HEK293 (cell line): ENCODE results near the gene TXN.

ENCODE experiments used
- CTCF ChIA-PET: fragments of 350-600 bp; formaldehyde crosslinking; extraction: SDS; loops from one replicate; lab custom pipeline; 2021; ENCODE audit warnings: antibody characterized with exemption; lab: Yijun Ruan, JAX
- POLR2A ChIA-PET: fragments of 300-600 bp; formaldehyde crosslinking; extraction: SDS; loops from one replicate; lab custom pipeline; 2020; ENCODE audit warnings: antibody characterized with exemption, inconsistent platforms; lab: Yijun Ruan, JAX
- H3K27ac ChIP-seq: fragments of 200-500 bp; sonication (Bioruptor generic); 2 replicates; pipeline ENCODE4 v1.5.1; 2014; ENCODE audit warnings: low read depth, low read length, control low read depth, inconsistent platforms; ENCODE audit errors: extremely low read depth
- H3K36me3 ChIP-seq, 2 experiments: fragments of 200-500 bp in 1 of 2; sonication (Bioruptor generic) in 1 of 2; 1 replicate in 1 of 2; 2 replicates in 1 of 2; pipeline ENCODE4 v1.5.1; 2014 to 2017; ENCODE audit warnings: inconsistent platforms in 2 of 2, low read length in 2 of 2; ENCODE audit not compliant: control insufficient read depth in 2 of 2, insufficient read depth in 1 of 2
- H3K4me1 ChIP-seq: fragments of 200-500 bp; sonication (Bioruptor generic); 2 replicates; pipeline ENCODE4 v1.5.1; 2014; ENCODE audit warnings: mild to moderate bottlenecking, low read length, inconsistent platforms; ENCODE audit not compliant: control insufficient read depth, insufficient read depth
- H3K4me3 ChIP-seq: 2 replicates; pipeline ENCODE4 v1.5.1; 2011; ENCODE audit warnings: low read depth, mild to moderate bottlenecking, control low read depth, low read length, moderate library complexity
- H3K9me3 ChIP-seq: fragments of 200-500 bp; sonication (Bioruptor generic); 2 replicates; pipeline ENCODE4 v1.5.1; 2014; ENCODE audit warnings: low read depth, low read length, inconsistent platforms; ENCODE audit not compliant: control insufficient read depth, insufficient read depth
- GLI2 ChIP-seq: fragments of 450-650 bp; formaldehyde crosslinking; IDR thresholded peaks from 2 replicates; pipeline ENCODE4; 2017; ENCODE audit warnings: missing biosample characterization, missing genetic modification characterization, low read depth, borderline replicate concordance
- KLF8 ChIP-seq: fragments of 450-650 bp; formaldehyde crosslinking; IDR thresholded peaks from 2 replicates; pipeline ENCODE4 v1.5.1; 2016; ENCODE audit warnings: missing biosample characterization, missing genetic modification characterization
- MEIS1 ChIP-seq: sonication (generic); formaldehyde crosslinking; IDR thresholded peaks from 2 replicates; pipeline ENCODE4 v1.8.1; 2022; ENCODE audit warnings: missing genetic modification reagents, mild to moderate bottlenecking, borderline replicate concordance
- SP2 ChIP-seq: fragments of 450-650 bp; formaldehyde crosslinking; IDR thresholded peaks from 2 replicates; pipeline ENCODE4 v1.5.1; 2016; ENCODE audit warnings: missing biosample characterization, missing genetic modification characterization
- TCF7L2 ChIP-seq: IDR thresholded peaks from 2 replicates; pipeline ENCODE4 v1.6.1; 2011; ENCODE audit warnings: low read depth, mild to moderate bottlenecking, inconsistent platforms, low read length, moderate library complexity, borderline replicate concordance
- ZFP3 ChIP-seq: fragments of 450-650 bp; formaldehyde crosslinking; IDR thresholded peaks from 2 replicates; pipeline ENCODE4 v1.5.1; 2016; ENCODE audit warnings: low read depth, missing biosample characterization, missing genetic modification characterization
- ZNF211 ChIP-seq: fragments of 450-650 bp; formaldehyde crosslinking; IDR thresholded peaks from 2 replicates; pipeline ENCODE4 v1.5.1; 2016; ENCODE audit warnings: low read depth, missing biosample characterization, missing genetic modification characterization
- ZNF292 ChIP-seq: fragments of 450-650 bp; formaldehyde crosslinking; IDR thresholded peaks from 2 replicates; pipeline ENCODE4 v1.5.1; 2016; ENCODE audit warnings: low read depth, missing biosample characterization, missing genetic modification characterization, borderline replicate concordance
- ZNF561 ChIP-seq: fragments of 450-650 bp; IDR thresholded peaks from 2 replicates; pipeline ENCODE4 v1.5.1; 2018; ENCODE audit warnings: missing biosample characterization, missing genetic modification characterization, borderline replicate concordance
- ZNF623 ChIP-seq: fragments of 450-650 bp; formaldehyde crosslinking; IDR thresholded peaks from 2 replicates; pipeline ENCODE4 v1.5.1; 2016; ENCODE audit warnings: missing biosample characterization, missing genetic modification characterization
- ZNF624 ChIP-seq: fragments of 450-650 bp; formaldehyde crosslinking; IDR thresholded peaks from 2 replicates; pipeline ENCODE4 v1.5.1; 2017; ENCODE audit warnings: missing biosample characterization, missing genetic modification characterization
- ZXDB ChIP-seq: fragments of 450-650 bp; formaldehyde crosslinking; IDR thresholded peaks from 2 replicates; pipeline ENCODE4 v1.5.1; 2016; ENCODE audit warnings: missing biosample characterization, missing genetic modification characterization
- TF ChIP-seq, protein P1 (sequence below): fragments of 450-650 bp; formaldehyde crosslinking; IDR thresholded peaks from 2 replicates; pipeline ENCODE4 v1.5.1; 2016; ENCODE audit warnings: missing biosample characterization, missing genetic modification characterization
- TF ChIP-seq, protein P2 (sequence below): fragments of 450-650 bp; formaldehyde crosslinking; conservative IDR thresholded peaks from 2 replicates; pipeline ENCODE4 v1.5.1; 2016; ENCODE audit warnings: low read depth, missing biosample characterization, missing genetic modification characterization
- TF ChIP-seq, protein P3 (sequence below): fragments of 450-650 bp; formaldehyde crosslinking; IDR thresholded peaks from 2 replicates; pipeline ENCODE4 v1.5.1; 2016; ENCODE audit warnings: missing biosample characterization, missing genetic modification characterization
- TF ChIP-seq, protein P4 (sequence below): fragments of 450-650 bp; formaldehyde crosslinking; IDR thresholded peaks from 2 replicates; pipeline ENCODE4 v1.5.1; 2016; ENCODE audit warnings: missing biosample characterization, missing genetic modification characterization
- TF ChIP-seq, protein P5 (sequence below): fragments of 450-650 bp; formaldehyde crosslinking; IDR thresholded peaks from 2 replicates; pipeline ENCODE4 v1.5.1; 2016; ENCODE audit warnings: missing biosample characterization, missing genetic modification characterization, borderline replicate concordance

The TXN gene

DNA sequence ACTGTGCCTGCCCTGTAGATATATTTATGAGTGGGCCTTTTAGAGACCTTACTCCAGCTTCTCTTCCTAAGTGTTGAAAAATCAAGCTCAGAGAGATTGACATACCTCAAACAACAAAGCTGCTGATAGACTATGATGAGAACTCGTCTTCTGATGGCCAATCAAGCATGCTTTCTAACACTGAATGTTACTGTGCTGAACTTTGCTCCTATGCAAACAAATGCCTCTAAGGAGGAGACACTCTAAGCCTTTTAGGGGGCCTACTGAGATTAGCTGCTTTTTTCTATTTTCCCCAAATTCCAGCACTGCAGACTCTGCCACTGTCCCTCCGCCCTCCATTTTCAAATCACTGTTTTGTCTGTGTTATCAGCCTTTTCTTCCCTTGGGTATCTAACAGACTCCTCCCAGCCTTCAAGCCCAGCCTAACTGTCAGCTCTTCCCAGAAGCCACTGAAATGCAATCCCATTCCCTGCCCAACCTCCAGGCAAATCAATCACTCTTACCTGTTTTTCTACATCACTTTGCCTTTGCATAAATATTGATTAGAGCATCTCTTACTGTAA lies 41.8 kb upstream of the TXN start (continued):
- TF ChIP-seq, protein P1, sequence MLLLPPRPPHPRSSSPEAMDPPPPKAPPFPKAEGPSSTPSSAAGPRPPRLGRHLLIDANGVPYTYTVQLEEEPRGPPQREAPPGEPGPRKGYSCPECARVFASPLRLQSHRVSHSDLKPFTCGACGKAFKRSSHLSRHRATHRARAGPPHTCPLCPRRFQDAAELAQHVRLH (tag by site-specific recombination) = no peak
- TF ChIP-seq ZNF561 (tag by site-specific recombination) = no peak
- TF ChIP-seq, protein P2, sequence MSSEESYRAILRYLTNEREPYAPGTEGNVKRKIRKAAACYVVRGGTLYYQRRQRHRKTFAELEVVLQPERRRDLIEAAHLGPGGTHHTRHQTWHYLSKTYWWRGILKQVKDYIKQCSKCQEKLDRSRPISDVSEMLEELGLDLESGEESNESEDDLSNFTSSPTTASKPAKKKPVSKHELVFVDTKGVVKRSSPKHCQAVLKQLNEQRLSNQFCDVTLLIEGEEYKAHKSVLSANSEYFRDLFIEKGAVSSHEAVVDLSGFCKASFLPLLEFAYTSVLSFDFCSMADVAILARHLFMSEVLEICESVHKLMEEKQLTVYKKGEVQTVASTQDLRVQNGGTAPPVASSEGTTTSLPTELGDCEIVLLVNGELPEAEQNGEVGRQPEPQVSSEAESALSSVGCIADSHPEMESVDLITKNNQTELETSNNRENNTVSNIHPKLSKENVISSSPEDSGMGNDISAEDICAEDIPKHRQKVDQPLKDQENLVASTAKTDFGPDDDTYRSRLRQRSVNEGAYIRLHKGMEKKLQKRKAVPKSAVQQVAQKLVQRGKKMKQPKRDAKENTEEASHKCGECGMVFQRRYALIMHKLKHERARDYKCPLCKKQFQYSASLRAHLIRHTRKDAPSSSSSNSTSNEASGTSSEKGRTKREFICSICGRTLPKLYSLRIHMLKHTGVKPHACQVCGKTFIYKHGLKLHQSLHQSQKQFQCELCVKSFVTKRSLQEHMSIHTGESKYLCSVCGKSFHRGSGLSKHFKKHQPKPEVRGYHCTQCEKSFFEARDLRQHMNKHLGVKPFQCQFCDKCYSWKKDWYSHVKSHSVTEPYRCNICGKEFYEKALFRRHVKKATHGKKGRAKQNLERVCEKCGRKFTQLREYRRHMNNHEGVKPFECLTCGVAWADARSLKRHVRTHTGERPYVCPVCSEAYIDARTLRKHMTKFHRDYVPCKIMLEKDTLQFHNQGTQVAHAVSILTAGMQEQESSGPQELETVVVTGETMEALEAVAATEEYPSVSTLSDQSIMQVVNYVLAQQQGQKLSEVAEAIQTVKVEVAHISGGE (tag by site-specific recombination) = no peak
- no peak for TF ChIP-seq KLF8 (tag by site-specific recombination)
- TF ChIP-seq GLI2 (tag by site-specific recombination) = no peak
- no peak for TF ChIP-seq ZNF292 (tag by site-specific recombination)
- TF ChIP-seq TCF7L2 = no peak
- TF ChIP-seq SP2 (tag by site-specific recombination) = no peak
- no peak for TF ChIP-seq MEIS1
- TF ChIP-seq ZNF623 = no peak
- TF ChIP-seq, protein P3, sequence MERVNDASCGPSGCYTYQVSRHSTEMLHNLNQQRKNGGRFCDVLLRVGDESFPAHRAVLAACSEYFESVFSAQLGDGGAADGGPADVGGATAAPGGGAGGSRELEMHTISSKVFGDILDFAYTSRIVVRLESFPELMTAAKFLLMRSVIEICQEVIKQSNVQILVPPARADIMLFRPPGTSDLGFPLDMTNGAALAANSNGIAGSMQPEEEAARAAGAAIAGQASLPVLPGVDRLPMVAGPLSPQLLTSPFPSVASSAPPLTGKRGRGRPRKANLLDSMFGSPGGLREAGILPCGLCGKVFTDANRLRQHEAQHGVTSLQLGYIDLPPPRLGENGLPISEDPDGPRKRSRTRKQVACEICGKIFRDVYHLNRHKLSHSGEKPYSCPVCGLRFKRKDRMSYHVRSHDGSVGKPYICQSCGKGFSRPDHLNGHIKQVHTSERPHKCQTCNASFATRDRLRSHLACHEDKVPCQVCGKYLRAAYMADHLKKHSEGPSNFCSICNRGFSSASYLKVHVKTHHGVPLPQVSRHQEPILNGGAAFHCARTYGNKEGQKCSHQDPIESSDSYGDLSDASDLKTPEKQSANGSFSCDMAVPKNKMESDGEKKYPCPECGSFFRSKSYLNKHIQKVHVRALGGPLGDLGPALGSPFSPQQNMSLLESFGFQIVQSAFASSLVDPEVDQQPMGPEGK = no peak
- TF ChIP-seq, protein P4, sequence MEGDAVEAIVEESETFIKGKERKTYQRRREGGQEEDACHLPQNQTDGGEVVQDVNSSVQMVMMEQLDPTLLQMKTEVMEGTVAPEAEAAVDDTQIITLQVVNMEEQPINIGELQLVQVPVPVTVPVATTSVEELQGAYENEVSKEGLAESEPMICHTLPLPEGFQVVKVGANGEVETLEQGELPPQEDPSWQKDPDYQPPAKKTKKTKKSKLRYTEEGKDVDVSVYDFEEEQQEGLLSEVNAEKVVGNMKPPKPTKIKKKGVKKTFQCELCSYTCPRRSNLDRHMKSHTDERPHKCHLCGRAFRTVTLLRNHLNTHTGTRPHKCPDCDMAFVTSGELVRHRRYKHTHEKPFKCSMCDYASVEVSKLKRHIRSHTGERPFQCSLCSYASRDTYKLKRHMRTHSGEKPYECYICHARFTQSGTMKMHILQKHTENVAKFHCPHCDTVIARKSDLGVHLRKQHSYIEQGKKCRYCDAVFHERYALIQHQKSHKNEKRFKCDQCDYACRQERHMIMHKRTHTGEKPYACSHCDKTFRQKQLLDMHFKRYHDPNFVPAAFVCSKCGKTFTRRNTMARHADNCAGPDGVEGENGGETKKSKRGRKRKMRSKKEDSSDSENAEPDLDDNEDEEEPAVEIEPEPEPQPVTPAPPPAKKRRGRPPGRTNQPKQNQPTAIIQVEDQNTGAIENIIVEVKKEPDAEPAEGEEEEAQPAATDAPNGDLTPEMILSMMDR (tag by site-specific recombination) = no peak

DNA sequence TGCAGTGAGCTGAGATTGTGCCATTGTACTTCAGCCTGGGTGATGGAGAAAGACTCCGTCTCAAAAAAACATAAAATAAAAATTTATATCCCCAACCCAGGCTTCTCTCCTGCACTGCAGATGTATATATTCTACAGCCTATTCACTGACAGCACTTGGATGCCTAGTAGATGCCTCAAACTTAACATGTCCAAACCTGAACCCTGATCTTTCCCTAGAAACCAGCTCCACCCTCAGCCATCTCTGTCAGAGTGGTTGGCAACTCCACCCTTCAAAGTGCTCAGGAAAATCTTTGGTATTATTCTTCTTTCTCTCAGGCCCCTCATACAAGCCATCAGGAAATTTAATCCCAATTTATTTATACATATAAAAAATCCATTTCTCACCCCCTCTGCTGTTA lies 36.9 kb upstream of the TXN start:
- Histone ChIP-seq H3K4me1 (no peaks in the 10 kb centered on the region), H3K9me3 (no peaks in the 10 kb centered on the region), H3K36me3 (no peaks in the 10 kb centered on the region), H3K27ac (no peak overlapping the region), H3K4me3 (no peak overlapping the region)
- TF ChIP-seq ZXDB (tag by site-specific recombination) (no peak), ZNF624 (tag by site-specific recombination) (no peak), ZFP3 (tag by site-specific recombination) (no peak), ZNF211 (no peak)
- TF ChIP-seq, protein P5, sequence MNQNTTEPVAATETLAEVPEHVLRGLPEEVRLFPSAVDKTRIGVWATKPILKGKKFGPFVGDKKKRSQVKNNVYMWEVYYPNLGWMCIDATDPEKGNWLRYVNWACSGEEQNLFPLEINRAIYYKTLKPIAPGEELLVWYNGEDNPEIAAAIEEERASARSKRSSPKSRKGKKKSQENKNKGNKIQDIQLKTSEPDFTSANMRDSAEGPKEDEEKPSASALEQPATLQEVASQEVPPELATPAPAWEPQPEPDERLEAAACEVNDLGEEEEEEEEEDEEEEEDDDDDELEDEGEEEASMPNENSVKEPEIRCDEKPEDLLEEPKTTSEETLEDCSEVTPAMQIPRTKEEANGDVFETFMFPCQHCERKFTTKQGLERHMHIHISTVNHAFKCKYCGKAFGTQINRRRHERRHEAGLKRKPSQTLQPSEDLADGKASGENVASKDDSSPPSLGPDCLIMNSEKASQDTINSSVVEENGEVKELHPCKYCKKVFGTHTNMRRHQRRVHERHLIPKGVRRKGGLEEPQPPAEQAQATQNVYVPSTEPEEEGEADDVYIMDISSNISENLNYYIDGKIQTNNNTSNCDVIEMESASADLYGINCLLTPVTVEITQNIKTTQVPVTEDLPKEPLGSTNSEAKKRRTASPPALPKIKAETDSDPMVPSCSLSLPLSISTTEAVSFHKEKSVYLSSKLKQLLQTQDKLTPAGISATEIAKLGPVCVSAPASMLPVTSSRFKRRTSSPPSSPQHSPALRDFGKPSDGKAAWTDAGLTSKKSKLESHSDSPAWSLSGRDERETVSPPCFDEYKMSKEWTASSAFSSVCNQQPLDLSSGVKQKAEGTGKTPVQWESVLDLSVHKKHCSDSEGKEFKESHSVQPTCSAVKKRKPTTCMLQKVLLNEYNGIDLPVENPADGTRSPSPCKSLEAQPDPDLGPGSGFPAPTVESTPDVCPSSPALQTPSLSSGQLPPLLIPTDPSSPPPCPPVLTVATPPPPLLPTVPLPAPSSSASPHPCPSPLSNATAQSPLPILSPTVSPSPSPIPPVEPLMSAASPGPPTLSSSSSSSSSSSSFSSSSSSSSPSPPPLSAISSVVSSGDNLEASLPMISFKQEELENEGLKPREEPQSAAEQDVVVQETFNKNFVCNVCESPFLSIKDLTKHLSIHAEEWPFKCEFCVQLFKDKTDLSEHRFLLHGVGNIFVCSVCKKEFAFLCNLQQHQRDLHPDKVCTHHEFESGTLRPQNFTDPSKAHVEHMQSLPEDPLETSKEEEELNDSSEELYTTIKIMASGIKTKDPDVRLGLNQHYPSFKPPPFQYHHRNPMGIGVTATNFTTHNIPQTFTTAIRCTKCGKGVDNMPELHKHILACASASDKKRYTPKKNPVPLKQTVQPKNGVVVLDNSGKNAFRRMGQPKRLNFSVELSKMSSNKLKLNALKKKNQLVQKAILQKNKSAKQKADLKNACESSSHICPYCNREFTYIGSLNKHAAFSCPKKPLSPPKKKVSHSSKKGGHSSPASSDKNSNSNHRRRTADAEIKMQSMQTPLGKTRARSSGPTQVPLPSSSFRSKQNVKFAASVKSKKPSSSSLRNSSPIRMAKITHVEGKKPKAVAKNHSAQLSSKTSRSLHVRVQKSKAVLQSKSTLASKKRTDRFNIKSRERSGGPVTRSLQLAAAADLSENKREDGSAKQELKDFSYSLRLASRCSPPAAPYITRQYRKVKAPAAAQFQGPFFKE (tag by site-specific recombination) = no peak
- CTCF ChIA-PET = interaction anchor here (0.6 kb wide), 1 partner anchor 23 kb away, joined by 3 read pairs; no protein-coding TSS in a partner anchor
- POLR2A ChIA-PET = no interaction called here
